Calu3 (cell line): ENCODE measurements around the gene DNM1. TPM values are rescaled to one million over a fixed set of nuclear protein-coding genes. Genes with fewer than 3 reads are reported as not detected.

Source experiments
- BruUV-seq: library from RNA; stranded (reverse); fragments of 400-500 nt; replicated peaks from 2 replicates; lab custom pipeline; 2021; lab: Mats Ljungman, UMichigan
- CTCF ChIA-PET: fragments of 300-600 bp; sonication (Branson Sonifier 250); formaldehyde crosslinking; loops from one replicate; lab custom pipeline; 2022; ENCODE audit warnings: antibody characterized with exemption; lab: Charles Lee
- DNase-seq: peaks from one replicate; pipeline ENCODE4 v3.0.0; 2022
- H3K27ac Mint-ChIP-seq: one replicate; pipeline ENCODE4 v1.8.0; 2022; ENCODE audit warnings: mixed read lengths; ENCODE audit not compliant: unreplicated experiment
- H3K27me3 Mint-ChIP-seq: one replicate; pipeline ENCODE4 v1.8.0; 2022; ENCODE audit warnings: mixed read lengths; ENCODE audit not compliant: unreplicated experiment
- H3K36me3 Mint-ChIP-seq: one replicate; pipeline ENCODE4 v1.8.0; 2022; ENCODE audit warnings: mild to moderate bottlenecking, moderate library complexity, mixed read lengths; ENCODE audit not compliant: insufficient read depth, unreplicated experiment
- H3K4me1 Mint-ChIP-seq: one replicate; pipeline ENCODE4 v1.8.0; 2022; ENCODE audit warnings: mild to moderate bottlenecking, low read depth, mixed read lengths; ENCODE audit not compliant: unreplicated experiment
- H3K4me3 Mint-ChIP-seq: one replicate; pipeline ENCODE4 v1.8.0; 2022; ENCODE audit warnings: mild to moderate bottlenecking, low read depth, moderate library complexity, mixed read lengths; ENCODE audit not compliant: unreplicated experiment
- H3K9me3 Mint-ChIP-seq: one replicate; pipeline ENCODE4 v1.8.0; 2022; ENCODE audit warnings: low read depth, mixed read lengths; ENCODE audit not compliant: unreplicated experiment
- intact Hi-C: fragments of 100-400 bp; cut with micrococcal nuclease; formaldehyde crosslinking; loops from one replicate; pipeline ENCODE4 v1.10.0; 2022; ENCODE audit not compliant: unreplicated experiment
- total RNA-seq: library from RNA; stranded (reverse); gene quantifications from 2 replicates; pipeline ENCODE4 v1.2.3, GENCODE V29; 2022
- TF ChIP-seq, protein P1 (sequence below): fragments of 200-600 bp; IDR thresholded peaks from one replicate; pipeline ENCODE4 v1.8.0; 2022; ENCODE audit warnings: antibody characterized with exemption; ENCODE audit not compliant: unreplicated experiment

DNM1 gene
- total RNA-seq, 1 experiment from 2014 or later: 40.0 TPM

DNA sequence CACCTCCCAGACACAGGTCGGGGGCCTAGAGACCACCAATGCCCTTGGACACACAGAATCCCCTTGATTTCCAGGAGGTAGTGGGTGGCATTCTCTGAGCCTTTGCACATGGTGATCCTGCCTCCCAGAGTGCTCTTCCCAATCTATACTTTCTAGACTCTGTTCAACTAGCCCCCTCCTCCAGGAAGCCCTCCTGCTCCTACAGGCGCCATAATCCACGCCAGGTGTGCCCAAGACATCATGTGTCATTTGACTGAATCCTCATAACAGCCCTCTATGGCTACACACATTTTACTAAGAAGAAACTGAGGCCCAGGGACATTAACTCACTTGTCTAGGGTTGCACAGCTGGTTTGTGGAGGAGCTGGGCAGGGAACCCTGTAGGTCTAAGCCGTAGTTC lies 36.0 kb upstream of the DNM1 start:
- no peaks in the 10 kb centered on the region for H3K27me3 Mint-ChIP-seq
- H3K36me3 Mint-ChIP-seq: peaks cover 42% of the 10 kb centered on the region
- CTCF ChIA-PET: no interaction called here
- DNase-seq: no peak
- H3K4me3 Mint-ChIP-seq: no peak overlapping the region
- no peaks in the 10 kb centered on the region for H3K4me1 Mint-ChIP-seq
- intact Hi-C loops: no loop called here
- H3K9me3 Mint-ChIP-seq: no peaks in the 10 kb centered on the region
- H3K27ac Mint-ChIP-seq: no peak overlapping the region
- BruUV-seq: no TSS peak
- TF ChIP-seq, protein P1, sequence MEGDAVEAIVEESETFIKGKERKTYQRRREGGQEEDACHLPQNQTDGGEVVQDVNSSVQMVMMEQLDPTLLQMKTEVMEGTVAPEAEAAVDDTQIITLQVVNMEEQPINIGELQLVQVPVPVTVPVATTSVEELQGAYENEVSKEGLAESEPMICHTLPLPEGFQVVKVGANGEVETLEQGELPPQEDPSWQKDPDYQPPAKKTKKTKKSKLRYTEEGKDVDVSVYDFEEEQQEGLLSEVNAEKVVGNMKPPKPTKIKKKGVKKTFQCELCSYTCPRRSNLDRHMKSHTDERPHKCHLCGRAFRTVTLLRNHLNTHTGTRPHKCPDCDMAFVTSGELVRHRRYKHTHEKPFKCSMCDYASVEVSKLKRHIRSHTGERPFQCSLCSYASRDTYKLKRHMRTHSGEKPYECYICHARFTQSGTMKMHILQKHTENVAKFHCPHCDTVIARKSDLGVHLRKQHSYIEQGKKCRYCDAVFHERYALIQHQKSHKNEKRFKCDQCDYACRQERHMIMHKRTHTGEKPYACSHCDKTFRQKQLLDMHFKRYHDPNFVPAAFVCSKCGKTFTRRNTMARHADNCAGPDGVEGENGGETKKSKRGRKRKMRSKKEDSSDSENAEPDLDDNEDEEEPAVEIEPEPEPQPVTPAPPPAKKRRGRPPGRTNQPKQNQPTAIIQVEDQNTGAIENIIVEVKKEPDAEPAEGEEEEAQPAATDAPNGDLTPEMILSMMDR: no peak

DNA sequence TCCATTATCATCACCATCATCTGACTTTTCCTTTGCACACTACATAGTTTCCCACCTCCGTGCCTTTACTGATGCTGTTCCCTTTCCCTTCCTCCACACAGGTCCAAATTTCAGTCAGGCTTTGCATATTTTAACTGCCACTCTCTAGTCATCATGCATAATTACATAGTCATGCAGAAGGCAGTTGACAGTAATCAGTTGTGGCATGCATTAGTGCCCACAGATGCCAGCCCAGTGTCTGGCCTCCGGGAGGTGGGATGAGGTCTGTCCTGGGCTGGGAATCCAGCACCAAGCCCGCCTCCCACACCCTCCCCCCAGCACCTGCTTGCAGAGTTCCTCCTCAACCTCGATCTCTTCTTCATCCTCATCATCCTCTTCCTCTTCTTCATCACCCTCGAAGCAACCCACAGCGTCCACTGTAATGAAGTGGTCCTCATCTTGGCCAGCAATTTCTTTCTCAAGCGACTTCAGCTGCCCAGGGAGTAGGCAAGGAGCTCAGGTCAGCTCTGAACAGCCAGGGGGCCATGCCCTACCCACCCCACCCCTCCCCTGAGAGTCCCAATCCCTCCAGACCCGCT lies 34.4 kb upstream of the DNM1 start:
- no TSS peak for BruUV-seq

GRCh38 chr9:128169492-128169891 lies 33.7 kb upstream of the DNM1 start:
- TF ChIP-seq, protein P1: no peak
- no TSS peak for BruUV-seq
- Mint-ChIP-seq H3K27me3 (no peaks in the 10 kb centered on the region), H3K9me3 (no peaks in the 10 kb centered on the region), H3K4me3 (no peak overlapping the region), H3K4me1 (no peaks in the 10 kb centered on the region), H3K27ac (no peak overlapping the region), H3K36me3 (peaks cover 26% of the 10 kb centered on the region)
- DNase-seq: no peak
- CTCF ChIA-PET: no interaction called here
- intact Hi-C loops: no loop called here

More for the DNA sequence above, 34.4 kb upstream of the DNM1 start:
- Mint-ChIP-seq H3K27ac (peak overlapping the region; percentile 69), H3K4me3 (no peak overlapping the region), H3K4me1 (no peaks in the 10 kb centered on the region), H3K27me3 (no peaks in the 10 kb centered on the region), H3K36me3 (peaks cover 33% of the 10 kb centered on the region), H3K9me3 (no peaks in the 10 kb centered on the region)
- TF ChIP-seq, protein P1: no peak
- intact Hi-C loops: no loop called here
- no peak for DNase-seq
- CTCF ChIA-PET: no interaction called here

DNA sequence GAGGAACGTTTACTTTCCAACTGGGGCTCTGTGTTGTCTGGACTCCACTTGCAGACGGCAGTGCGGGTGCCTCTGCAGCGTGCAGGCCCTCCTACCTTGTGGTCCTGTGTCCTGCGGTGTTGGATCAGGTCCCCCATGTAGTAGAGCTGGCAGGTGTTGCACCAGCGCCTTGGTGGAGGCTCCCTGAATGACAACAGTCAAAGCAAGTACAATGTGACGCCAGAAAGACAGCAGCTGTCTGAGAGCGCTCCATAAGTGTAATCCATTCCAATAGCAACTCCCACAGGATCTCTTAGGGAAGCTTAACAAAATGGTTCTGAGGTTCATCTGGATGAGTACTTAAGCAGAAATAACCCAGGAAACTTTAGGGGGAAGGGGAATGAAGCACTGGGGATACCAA lies 33.3 kb upstream of the DNM1 start:
- BruUV-seq: no TSS peak
- Mint-ChIP-seq H3K4me1 (no peaks in the 10 kb centered on the region), H3K27me3 (no peaks in the 10 kb centered on the region), H3K27ac (no peak overlapping the region), H3K36me3 (peaks cover 23% of the 10 kb centered on the region), H3K9me3 (no peaks in the 10 kb centered on the region), H3K4me3 (no peak overlapping the region)
- TF ChIP-seq, protein P1: no peak
- CTCF ChIA-PET: no interaction called here
- no peak for DNase-seq
- intact Hi-C loops: no loop called here
